Measurements from ENCODE around the gene CAAP1.

DNA sequence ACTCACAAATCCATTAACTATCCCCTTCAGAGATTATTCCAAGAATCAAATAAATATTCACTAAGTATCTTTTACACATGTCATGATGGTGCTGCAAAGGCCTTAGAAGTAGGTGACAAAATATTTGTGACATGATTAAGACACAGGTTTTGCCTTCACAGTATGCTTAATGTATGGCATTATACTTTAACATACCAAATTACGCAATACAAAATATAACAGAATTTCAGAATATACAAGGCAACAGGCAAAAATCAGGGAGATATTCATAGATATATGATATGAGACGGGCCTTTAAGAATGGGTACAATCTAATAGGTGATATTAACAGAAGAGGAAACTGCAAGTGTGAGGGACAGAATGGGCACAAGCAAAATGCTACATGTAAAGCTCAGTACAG, 41.6 kb downstream of the CAAP1 start:
- no peak for TF ChIP-seq CTCF (IDR thresholded peaks at IDR 0.05)
- no peak for TF ChIP-seq POLR2A (IDR thresholded peaks at IDR 0.05)
